OCI-LY1 (cell line): ENCODE data around the gene ARMC9.

Experiments used
- EZH2 ChIP-seq: fragments of 200-600 bp; sonication (generic), shearing (Covaris generic); IDR thresholded peaks from 2 replicates; pipeline ENCODE4 v1.8.0; 2017; ENCODE audit warnings: borderline replicate concordance, mixed run types, mild to moderate bottlenecking, antibody characterized with exemption, low read length, moderate library complexity, mixed read lengths
- TF ChIP-seq, protein P1 (sequence below): fragments of 200-600 bp; sonication (generic), shearing (Covaris generic); IDR thresholded peaks from 2 replicates; pipeline ENCODE4 v1.5.1; 2017; ENCODE audit warnings: mild to moderate bottlenecking, antibody characterized with exemption, low read length, moderate library complexity, mixed read lengths

GRCh38 chr2:231163414-231164095 lies 34.9 kb upstream of the ARMC9 start:
- TF ChIP-seq, protein P1, sequence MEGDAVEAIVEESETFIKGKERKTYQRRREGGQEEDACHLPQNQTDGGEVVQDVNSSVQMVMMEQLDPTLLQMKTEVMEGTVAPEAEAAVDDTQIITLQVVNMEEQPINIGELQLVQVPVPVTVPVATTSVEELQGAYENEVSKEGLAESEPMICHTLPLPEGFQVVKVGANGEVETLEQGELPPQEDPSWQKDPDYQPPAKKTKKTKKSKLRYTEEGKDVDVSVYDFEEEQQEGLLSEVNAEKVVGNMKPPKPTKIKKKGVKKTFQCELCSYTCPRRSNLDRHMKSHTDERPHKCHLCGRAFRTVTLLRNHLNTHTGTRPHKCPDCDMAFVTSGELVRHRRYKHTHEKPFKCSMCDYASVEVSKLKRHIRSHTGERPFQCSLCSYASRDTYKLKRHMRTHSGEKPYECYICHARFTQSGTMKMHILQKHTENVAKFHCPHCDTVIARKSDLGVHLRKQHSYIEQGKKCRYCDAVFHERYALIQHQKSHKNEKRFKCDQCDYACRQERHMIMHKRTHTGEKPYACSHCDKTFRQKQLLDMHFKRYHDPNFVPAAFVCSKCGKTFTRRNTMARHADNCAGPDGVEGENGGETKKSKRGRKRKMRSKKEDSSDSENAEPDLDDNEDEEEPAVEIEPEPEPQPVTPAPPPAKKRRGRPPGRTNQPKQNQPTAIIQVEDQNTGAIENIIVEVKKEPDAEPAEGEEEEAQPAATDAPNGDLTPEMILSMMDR = no peak
- TF ChIP-seq EZH2 = no peak
